Endothelial cell of umbilical vein (primary cell): ENCODE data around the gene SCFD1. TPM values are rescaled to one million over a fixed set of nuclear protein-coding genes. Genes with fewer than 3 reads are reported as not detected.
"Not testable (repeated sequence)": the region's sequence is repeated elsewhere in the genome, so short reads cannot be mapped to it uniquely, and the experiment has no call there.

Experiments
- BruUV-seq: library from RNA; stranded (reverse); fragments of 400-500 nt; replicated peaks from 2 replicates; lab custom pipeline; 2021; lab: Mats Ljungman, UMichigan
- CTCF ChIA-PET: fragments of 300-600, 350-600 bp; sonication (Branson Sonifier 250); formaldehyde crosslinking; loops from one replicate; lab custom pipeline; 2021; ENCODE audit warnings: antibody characterized with exemption, inconsistent platforms; lab: Charles Lee
- POLR2A ChIA-PET: fragments of 300-600, 350-600 bp; sonication (Branson Sonifier 250); formaldehyde crosslinking; loops from one replicate; lab custom pipeline; 2021; ENCODE audit warnings: antibody characterized with exemption, inconsistent platforms; lab: Charles Lee
- DNase-seq: peaks from one replicate; pipeline ENCODE4 v3.0.0-alpha.2; 2011; ENCODE audit warnings: low read depth, low spot score
- FAIRE-seq: peaks from 2 replicates; lab custom pipeline; 2011; peaks lifted over from hg19 to GRCh38; lab: Jason Lieb, UNC
- H2AFZ ChIP-seq: 2 replicates; pipeline ENCODE4 v1.6.0; 2012; ENCODE audit warnings: low read depth, low read length, control low read depth, inconsistent platforms
- H3K27ac ChIP-seq: 2 replicates; pipeline ENCODE4 v1.5.1; 2011; ENCODE audit warnings: low read depth, mild to moderate bottlenecking, control low read depth, low read length, moderate library complexity; ENCODE audit not compliant: insufficient read depth
- H3K27me3 ChIP-seq, 2 experiments: 2 replicates each; pipeline versions ENCODE4 v1.6.0 to v1.6.1; 2011; ENCODE audit warnings: low read length in 2 of 2, mixed read lengths in 1 of 2; ENCODE audit not compliant: control insufficient read depth in 2 of 2, insufficient read depth in 2 of 2
- H3K36me3 ChIP-seq, 2 experiments: 2 replicates in 1 of 2; 3 replicates in 1 of 2; pipeline ENCODE4 v1.5.1; 2011; ENCODE audit warnings: low read length in 2 of 2, mild to moderate bottlenecking in 1 of 2, moderate library complexity in 1 of 2; ENCODE audit not compliant: control insufficient read depth in 2 of 2, insufficient read depth in 2 of 2; ENCODE audit errors: extremely low read depth in 1 of 2
- H3K4me1 ChIP-seq: 3 replicates; pipeline ENCODE4 v1.5.1; 2011; ENCODE audit warnings: mild to moderate bottlenecking, low read length; ENCODE audit not compliant: control insufficient read depth, insufficient read depth; ENCODE audit errors: extremely low read depth
- H3K4me2 ChIP-seq: 2 replicates; pipeline ENCODE4 v1.6.1; 2011; ENCODE audit warnings: low read length, control low read depth, mixed read lengths; ENCODE audit not compliant: insufficient read depth
- H3K4me3 ChIP-seq, 3 experiments: fragments of 200-600 bp in 1 of 3; sonication (generic), shearing (Covaris generic) in 1 of 3; replicated peaks in 1 of 3; 2 replicates each; pipeline ENCODE4 v1.5.1; 2011 to 2016; ENCODE audit warnings: control low read depth in 3 of 3, low read length in 3 of 3, mild to moderate bottlenecking in 2 of 3, inconsistent platforms in 1 of 3, low read depth in 1 of 3, moderate library complexity in 1 of 3; ENCODE audit not compliant: insufficient read depth in 1 of 3
- H3K79me2 ChIP-seq: 2 replicates; pipeline ENCODE4 v1.6.0; 2012; ENCODE audit warnings: low read length, inconsistent platforms; ENCODE audit not compliant: control insufficient read depth, insufficient read depth
- H3K9ac ChIP-seq: replicated peaks from 2 replicates; pipeline ENCODE3; 2011; ENCODE audit warnings: low read length, control low read depth; ENCODE audit not compliant: insufficient read depth; ENCODE audit errors: extremely low read depth
- H3K9me1 ChIP-seq: replicated peaks from 3 replicates; pipeline ENCODE4 v1.6.0; 2011; ENCODE audit warnings: mild to moderate bottlenecking, low read length; ENCODE audit not compliant: control insufficient read depth, insufficient read depth; ENCODE audit errors: extremely low read depth
- H3K9me3 ChIP-seq: replicated peaks from 2 replicates; pipeline ENCODE4 v1.5.1; 2012; ENCODE audit warnings: low read length, inconsistent platforms; ENCODE audit not compliant: control insufficient read depth, insufficient read depth
- H4K20me1 ChIP-seq: replicated peaks from 2 replicates; pipeline ENCODE3; 2011; ENCODE audit warnings: mild to moderate bottlenecking, low read length; ENCODE audit not compliant: control insufficient read depth, insufficient read depth; ENCODE audit errors: extremely low read depth
- EZH2 ChIP-seq: IDR thresholded peaks from 2 replicates; pipeline ENCODE4 v1.6.1; 2012; ENCODE audit warnings: borderline replicate concordance, low read depth, mild to moderate bottlenecking, moderate library complexity, low read length, inconsistent platforms; ENCODE audit not compliant: severe bottlenecking
- FOS ChIP-seq: IDR thresholded peaks from 2 replicates; pipeline ENCODE4 v1.6.1; 2011; ENCODE audit warnings: mild to moderate bottlenecking, low read length, moderate library complexity, borderline replicate concordance; ENCODE audit not compliant: insufficient read depth
- GATA2 ChIP-seq: IDR thresholded peaks from 2 replicates; pipeline ENCODE4 v1.7.0; 2011; ENCODE audit warnings: low read depth, mild to moderate bottlenecking, moderate library complexity, mixed read lengths, low read length; ENCODE audit not compliant: insufficient read length, insufficient read depth
- JUN ChIP-seq: IDR thresholded peaks from 2 replicates; pipeline ENCODE4 v1.6.1; 2011; ENCODE audit warnings: borderline replicate concordance, low read depth; ENCODE audit not compliant: insufficient read length, insufficient read depth
- MAX ChIP-seq: IDR thresholded peaks from 2 replicates; pipeline ENCODE4 v1.6.1; 2011; ENCODE audit not compliant: insufficient read depth, insufficient read length
- MYC ChIP-seq: IDR thresholded peaks from one replicate; pipeline ENCODE4 v1.6.1; 2011; ENCODE audit warnings: mild to moderate bottlenecking, low read depth, low read length
- POLR2A ChIP-seq: IDR thresholded peaks from 2 replicates; pipeline ENCODE4 v1.6.1; 2012; ENCODE audit warnings: low read depth, mild to moderate bottlenecking, control low read depth, low read length
- POLR2AphosphoS5 ChIP-seq: IDR thresholded peaks from 2 replicates; pipeline ENCODE4 v1.6.1; 2012; ENCODE audit warnings: low read depth, mild to moderate bottlenecking, control low read depth, low read length, moderate library complexity; ENCODE audit not compliant: insufficient read depth
- dilution Hi-C: fragments of 300-500 bp; cut with MboI; formaldehyde crosslinking; loops from one replicate; pipeline ENCODE4 v1.15.0; 2019; ENCODE audit warnings: low sequenced_read_pairs; ENCODE audit not compliant: extremely low pct_ligation_motif_present
- intact Hi-C: fragments of 100-400 bp; cut with micrococcal nuclease; formaldehyde crosslinking; loops from one replicate; pipeline ENCODE4 v1.10.0; 2022
- polyA plus RNA-seq, 4 experiments: library from polyadenylated mRNA; depleted of rRNA in 3 of 4; stranded (reverse) in 3 of 4; unstranded in 1 of 4; fragments of >200 nt; gene quantifications; 2 replicates each; pipeline versions ENCODE4 v1.2.1 to v1.2.3, GENCODE V29; 2011 to 2012; ENCODE audit warnings: missing spikeins in 1 of 4
- total RNA-seq: library from RNA; stranded (reverse); gene quantifications from 2 replicates; pipeline ENCODE4 v1.2.3, GENCODE V29; 2021
- TF ChIP-seq, protein P1 (sequence below), 2 donors: IDR thresholded peaks; 1 replicate in 1 of 2; 2 replicates in 1 of 2; pipeline ENCODE4 v1.5.1; 2011; ENCODE audit warnings: low read length in 2 of 2, mild to moderate bottlenecking in 2 of 2, moderate library complexity in 2 of 2, control low read depth in 1 of 2, inconsistent platforms in 1 of 2, low read depth in 1 of 2; ENCODE audit not compliant: insufficient read depth in 1 of 2; ENCODE audit errors: extremely low read depth in 1 of 2

The SCFD1 gene
- total and polyA plus RNA-seq, 2 donors (not counting 3 experiments of a cell fraction or from before 2014, with no cell fraction given), result 21.3 to 59.9 TPM

DNA sequence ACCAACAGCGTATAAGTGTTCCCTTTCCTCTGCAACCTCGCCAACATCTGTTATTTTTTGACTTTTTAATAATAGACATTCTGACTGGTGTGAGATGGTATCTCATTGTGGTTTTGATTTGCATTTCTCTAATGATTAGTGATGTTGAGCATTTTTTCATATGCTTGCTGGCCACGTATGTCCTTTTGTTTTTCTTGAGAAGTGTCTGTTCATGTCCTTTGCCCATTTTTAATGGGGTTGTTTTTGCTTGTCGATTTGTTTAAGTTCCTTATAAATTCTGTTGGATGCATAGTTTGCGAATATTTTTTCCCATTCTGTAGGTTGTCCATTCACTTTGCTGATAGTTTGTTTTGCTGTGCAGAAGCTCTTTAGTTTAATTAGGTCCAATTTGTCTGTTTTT lies 22.3 kb downstream of the SCFD1 start:
- not testable (repeated sequence) for H3K4me3 ChIP-seq

GRCh38 chr14:30645600-30645999 lies 23.5 kb downstream of the SCFD1 start:
- DNase-seq (no peak), FAIRE-seq (no peak)
- peaks cover 0 to 3% of the 10 kb centered on the region in 2 experiments for H3K36me3 ChIP-seq
- H3K27me3 ChIP-seq, result no peaks in the 10 kb centered on the region
- no peak overlapping the region for H2AFZ ChIP-seq
- ChIA-PET POLR2A (no interaction called here), CTCF (interaction anchor here (2.2 kb wide), 1 partner anchor 12 kb away, joined by 6 read pairs; no protein-coding TSS in a partner anchor)
- TF ChIP-seq MAX, result no peak
- no peak for TF ChIP-seq EZH2
- TF ChIP-seq POLR2A, result no peak
- TF ChIP-seq GATA2, result no peak
- TF ChIP-seq POLR2AphosphoS5, result no peak
- TF ChIP-seq, protein P1, sequence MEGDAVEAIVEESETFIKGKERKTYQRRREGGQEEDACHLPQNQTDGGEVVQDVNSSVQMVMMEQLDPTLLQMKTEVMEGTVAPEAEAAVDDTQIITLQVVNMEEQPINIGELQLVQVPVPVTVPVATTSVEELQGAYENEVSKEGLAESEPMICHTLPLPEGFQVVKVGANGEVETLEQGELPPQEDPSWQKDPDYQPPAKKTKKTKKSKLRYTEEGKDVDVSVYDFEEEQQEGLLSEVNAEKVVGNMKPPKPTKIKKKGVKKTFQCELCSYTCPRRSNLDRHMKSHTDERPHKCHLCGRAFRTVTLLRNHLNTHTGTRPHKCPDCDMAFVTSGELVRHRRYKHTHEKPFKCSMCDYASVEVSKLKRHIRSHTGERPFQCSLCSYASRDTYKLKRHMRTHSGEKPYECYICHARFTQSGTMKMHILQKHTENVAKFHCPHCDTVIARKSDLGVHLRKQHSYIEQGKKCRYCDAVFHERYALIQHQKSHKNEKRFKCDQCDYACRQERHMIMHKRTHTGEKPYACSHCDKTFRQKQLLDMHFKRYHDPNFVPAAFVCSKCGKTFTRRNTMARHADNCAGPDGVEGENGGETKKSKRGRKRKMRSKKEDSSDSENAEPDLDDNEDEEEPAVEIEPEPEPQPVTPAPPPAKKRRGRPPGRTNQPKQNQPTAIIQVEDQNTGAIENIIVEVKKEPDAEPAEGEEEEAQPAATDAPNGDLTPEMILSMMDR (IDR thresholded peaks at IDR 0.05; ENCODE audit: extremely low read depth in 1 of 2, insufficient read depth in 1 of 2, low read depth in 1 of 2, low read length in 2 of 2), result no peak
- TF ChIP-seq JUN, result no peak
- no peak for TF ChIP-seq FOS
- TF ChIP-seq MYC, result no peak
- H3K27ac ChIP-seq, result no peak overlapping the region
- no peaks in the 10 kb centered on the region for H3K9me1 ChIP-seq
- no TSS peak for BruUV-seq
- no peaks in the 10 kb centered on the region for H3K4me1 ChIP-seq
- intact Hi-C loops, result no loop called here
- dilution Hi-C loops, result no loop called here
- H3K4me3 ChIP-seq, result no peak overlapping the region
- no peak overlapping the region for H3K9ac ChIP-seq
- H3K9me3 ChIP-seq, result no peaks in the 10 kb centered on the region
- peaks cover 2% of the 10 kb centered on the region for H4K20me1 ChIP-seq
- no peak overlapping the region for H3K4me2 ChIP-seq
- peaks cover 8% of the 10 kb centered on the region for H3K79me2 ChIP-seq

More for the DNA sequence above, 22.3 kb downstream of the SCFD1 start:
- DNase-seq, H3K4me1 ChIP-seq, FAIRE-seq, H3K9ac ChIP-seq, H3K9me1 ChIP-seq, H2AFZ ChIP-seq, dilution Hi-C loops, H3K36me3 ChIP-seq, POLR2A ChIA-PET, H3K79me2 ChIP-seq, BruUV-seq, H3K27ac ChIP-seq, H3K27me3 ChIP-seq, intact Hi-C loops, H3K9me3 ChIP-seq, H4K20me1 ChIP-seq, H3K4me2 ChIP-seq: not testable (repeated sequence)
- CTCF ChIA-PET, result interaction anchor here (2.2 kb wide), 1 partner anchor 11 kb away, joined by 6 read pairs; no protein-coding TSS in a partner anchor
